K562 (cell line): ENCODE data around the gene LONP1. TPM values are rescaled to one million over a fixed set of nuclear protein-coding genes. Genes with fewer than 3 reads are reported as not detected.
A peak's percentile ranks its signal among the peaks of the same experiment; 100 is the strongest.

ENCODE experiments used
- BRF1 ChIP-seq: IDR thresholded peaks from 3 replicates; pipeline ENCODE4 v1.6.1; 2011; ENCODE audit warnings: borderline replicate concordance, mild to moderate bottlenecking; ENCODE audit not compliant: insufficient read length; ENCODE audit errors: extremely low read depth
- CHAMP1 ChIP-seq: fragments of 450-650 bp; IDR thresholded peaks from 2 replicates; pipeline ENCODE4 v1.6.1; 2016; ENCODE audit warnings: mild to moderate bottlenecking
- CREB3L1 ChIP-seq: fragments of 450-650 bp; IDR thresholded peaks from 2 replicates; pipeline ENCODE4 v1.6.1; 2014; ENCODE audit warnings: low read depth, mild to moderate bottlenecking, moderate library complexity, borderline replicate concordance
- DIDO1 ChIP-seq: fragments of 450-650 bp; IDR thresholded peaks from 2 replicates; pipeline ENCODE4 v1.6.1; 2016; ENCODE audit warnings: low read depth, missing biosample characterization, missing genetic modification characterization
- E2F1 ChIP-seq: sonication (generic); formaldehyde crosslinking; IDR thresholded peaks from 2 replicates; pipeline ENCODE4 v1.8.1; 2023; ENCODE audit warnings: mild to moderate bottlenecking, missing genetic modification reagents, moderate library complexity
- NCOA2 ChIP-seq, 2 experiments: fragments of 450-650 bp; IDR thresholded peaks; 2 replicates each; pipeline ENCODE4 v1.6.1; 2018; ENCODE audit warnings: mild to moderate bottlenecking in 2 of 2, moderate library complexity in 1 of 2; ENCODE audit not compliant: partially characterized antibody in 2 of 2
- NR1H2 ChIP-seq: sonication (generic); formaldehyde crosslinking; IDR thresholded peaks from 2 replicates; pipeline ENCODE4 v1.4.0; 2020; ENCODE audit warnings: mild to moderate bottlenecking, missing genetic modification reagents
- PHB ChIP-seq: fragments of 250-450 bp; sonication (Bioruptor Pico); IDR thresholded peaks from 2 replicates; pipeline ENCODE4 v1.5.0; 2021
- RBM15 ChIP-seq: fragments of 200-400 bp; formaldehyde crosslinking; IDR thresholded peaks from 2 replicates; pipeline ENCODE4 v1.6.1; 2018; ENCODE audit warnings: mild to moderate bottlenecking, low read length, moderate library complexity; ENCODE audit not compliant: insufficient read depth
- RFX7 ChIP-seq: fragments of 250-450 bp; sonication (Bioruptor Pico); IDR thresholded peaks from 2 replicates; pipeline ENCODE4 v1.5.1; 2021; ENCODE audit warnings: mild to moderate bottlenecking
- RNF219 ChIP-seq: fragments of 250-450 bp; sonication (Bioruptor Pico); IDR thresholded peaks from 2 replicates; pipeline ENCODE4 v1.5.0; 2022; ENCODE audit warnings: mild to moderate bottlenecking
- TAL1 ChIP-seq: fragments of 450-650 bp; IDR thresholded peaks from 2 replicates; pipeline ENCODE4 v1.6.1; 2016; ENCODE audit warnings: mild to moderate bottlenecking
- ZBTB7A ChIP-seq: IDR thresholded peaks from 2 replicates; pipeline ENCODE4 v1.6.1; 2011; ENCODE audit warnings: low read depth, mild to moderate bottlenecking, low read length, moderate library complexity, borderline replicate concordance; ENCODE audit not compliant: control insufficient read depth
- ZNF146 ChIP-seq: IDR thresholded peaks from one replicate; pipeline ENCODE4 v1.6.1; 2018; ENCODE audit warnings: missing compliant biosample characterization; ENCODE audit not compliant: unreplicated experiment
- ZNF24 ChIP-seq: fragments of 450-650 bp; IDR thresholded peaks from 2 replicates; pipeline ENCODE4 v1.6.1; 2016
- ZNF444 ChIP-seq: fragments of 250-450 bp; sonication (Bioruptor Pico); IDR thresholded peaks from 2 replicates; pipeline ENCODE4 v1.4.0; 2020; ENCODE audit warnings: mild to moderate bottlenecking, moderate library complexity
- ZNF512 ChIP-seq: IDR thresholded peaks from 2 replicates; pipeline ENCODE4 v1.6.1; 2016; ENCODE audit warnings: missing genetic modification characterization, missing compliant biosample characterization
- ZNF707 ChIP-seq: fragments of 250-450 bp; sonication (Bioruptor Pico); conservative IDR thresholded peaks from 2 replicates; pipeline ENCODE4 v1.8.0; 2022; ENCODE audit warnings: inconsistent platforms, mild to moderate bottlenecking, moderate library complexity
- ZNF764 ChIP-seq: fragments of 250-450 bp; sonication (Bioruptor Pico); IDR thresholded peaks from 2 replicates; pipeline ENCODE4 v1.4.0; 2020; ENCODE audit warnings: low read depth, mild to moderate bottlenecking, moderate library complexity
- polyA plus RNA-seq, 8 experiments: library from polyadenylated mRNA; depleted of rRNA in 4 of 8; stranded (reverse) in 5 of 8; unstranded in 3 of 8; fragments of >200 nt; fragmentation: Nextera tagmentation in 2 of 8; fragmentation: Illumina TruSeq in 1 of 8; extraction: Ambion mirVana in 2 of 8; extraction: Trizol in 1 of 8; gene quantifications; 2 replicates each; pipeline versions ENCODE4 v1.2.1 to v1.2.3, GENCODE V29; 2011 to 2014; ENCODE audit warnings: inconsistent platforms in 1 of 8, missing spikeins in 1 of 8
- total RNA-seq, 7 experiments: library from RNA; depleted of rRNA in 6 of 7; stranded (reverse); fragments of >200 nt in 6 of 7; fragmentation: Illumina TruSeq in 2 of 7; extraction: Trizol in 2 of 7; gene quantifications; 2 replicates each; pipeline versions ENCODE4 v1.2.1 to v1.2.3, GENCODE V29; 2011 to 2021; ENCODE audit warnings: low replicate concordance in 1 of 7

The LONP1 gene
- total and polyA plus RNA-seq, 9 of the 15 experiments (the other 6 are each of a cell fraction or from before 2014, with no cell fraction given), result 1.1 to 238 (median 84.5) TPM

- TF ChIP-seq RBM15 (no peak), PHB (CRISPR knock-in tag) (no peak), NR1H2 (no peak), E2F1 (CRISPR knock-in tag) (no peak), ZNF512 (tag) (no peak), ZNF24 (no peak), NCOA2 (IDR thresholded peaks at IDR 0.05; ENCODE audit: partially characterized antibody in 2 of 2) (no peak), TAL1 (no peak), ZBTB7A (0 out of 2 replicates have a peak, but pooled peaks have one; percentile 17), ZNF764 (CRISPR knock-in tag) (no peak), ZNF707 (no peak), RFX7 (CRISPR knock-in tag) (no peak), CREB3L1 (no peak), BRF1 (no peak), ZNF444 (CRISPR knock-in tag) (no peak), RNF219 (CRISPR knock-in tag) (no peak), CHAMP1 (no peak), DIDO1 (no peak), ZNF146 (CRISPR knock-in tag) (no peak)
Observed at GRCh38 chr19:5691822-5692722, 27.9 kb downstream of the LONP1 start (continued).
